ENCODE results near the gene FES.

The FES gene

DNA sequence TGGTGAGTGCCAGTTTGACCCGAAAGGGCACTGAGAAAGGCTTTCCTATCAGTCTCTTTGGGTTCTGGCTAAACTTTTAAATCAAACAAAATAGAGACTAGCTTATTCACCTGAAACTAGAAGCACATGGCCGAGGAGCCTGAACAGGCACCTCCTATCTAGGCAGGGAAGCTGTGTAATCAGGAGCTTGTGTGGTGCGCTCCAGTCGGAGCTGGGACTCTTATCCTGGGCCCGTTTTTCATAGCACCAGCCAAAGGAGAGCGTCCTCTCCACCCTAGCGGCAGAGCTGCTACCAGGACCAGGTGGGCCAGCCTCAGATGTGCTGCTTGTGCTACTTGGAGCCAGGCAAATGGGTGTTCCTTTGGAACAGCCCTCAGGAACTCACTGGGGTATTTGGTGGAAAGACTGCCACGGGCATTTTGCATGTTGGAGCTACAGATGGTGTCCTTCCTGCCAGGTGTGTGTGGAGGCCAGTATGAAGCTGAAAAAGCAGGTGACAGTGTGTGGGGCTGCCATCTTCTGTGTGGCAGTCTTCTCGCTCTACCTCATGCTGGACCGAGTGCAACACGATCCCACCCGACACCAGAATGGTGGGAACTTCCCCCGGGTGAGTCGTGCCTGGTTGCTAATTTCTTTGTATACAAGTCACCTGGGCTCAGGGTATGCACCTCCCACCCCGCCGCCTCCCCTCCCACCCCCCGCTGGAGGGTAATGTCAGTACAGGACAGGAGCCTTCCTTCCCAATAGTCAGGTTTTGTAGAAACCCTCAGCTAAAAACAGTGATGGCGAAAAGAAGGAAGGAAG, 19.6 kb downstream of the FES start:
- Histone ChIP-seq H3K4me1 (ENCODE audit: insufficient read depth, low read length) (peaks cover 27% of the 10 kb centered on the region), H3K9me3 (ENCODE audit: insufficient read depth, low read length, severe bottlenecking) (no peaks in the 10 kb centered on the region), H3K36me3 (ENCODE audit: insufficient read depth, low read length) (peaks cover 39% of the 10 kb centered on the region), H3K9ac (ENCODE audit: low read depth, low read length) (peak overlapping the region; percentile 92), H3K27me3 (ENCODE audit: insufficient read depth, low read length, poor library complexity) (no peaks in the 10 kb centered on the region), H3K4me2 (ENCODE audit: insufficient read depth, low read length) (peak overlapping the region; percentile 80), H3K4me3 (ENCODE audit: low read depth in 1 of 2, low read length in 2 of 2) (peak overlapping the region; percentile 71 to 89; a peak in 3 of 4 replicates), H3K79me2 (ENCODE audit: insufficient read depth, low read length) (peaks cover 15% of the 10 kb centered on the region), H4K20me1 (ENCODE audit: insufficient read depth, low read length) (peaks cover 6% of the 10 kb centered on the region), H2AFZ (ENCODE audit: low read depth, low read length) (peak overlapping the region; percentile 86), H3K27ac (ENCODE audit: low read length) (peak overlapping the region; percentile 80)
- no peak for TF ChIP-seq EZH2 (IDR thresholded peaks at IDR 0.05; ENCODE audit: borderline replicate concordance, low read depth, low read length, severe bottlenecking)
- TF ChIP-seq, protein P1, sequence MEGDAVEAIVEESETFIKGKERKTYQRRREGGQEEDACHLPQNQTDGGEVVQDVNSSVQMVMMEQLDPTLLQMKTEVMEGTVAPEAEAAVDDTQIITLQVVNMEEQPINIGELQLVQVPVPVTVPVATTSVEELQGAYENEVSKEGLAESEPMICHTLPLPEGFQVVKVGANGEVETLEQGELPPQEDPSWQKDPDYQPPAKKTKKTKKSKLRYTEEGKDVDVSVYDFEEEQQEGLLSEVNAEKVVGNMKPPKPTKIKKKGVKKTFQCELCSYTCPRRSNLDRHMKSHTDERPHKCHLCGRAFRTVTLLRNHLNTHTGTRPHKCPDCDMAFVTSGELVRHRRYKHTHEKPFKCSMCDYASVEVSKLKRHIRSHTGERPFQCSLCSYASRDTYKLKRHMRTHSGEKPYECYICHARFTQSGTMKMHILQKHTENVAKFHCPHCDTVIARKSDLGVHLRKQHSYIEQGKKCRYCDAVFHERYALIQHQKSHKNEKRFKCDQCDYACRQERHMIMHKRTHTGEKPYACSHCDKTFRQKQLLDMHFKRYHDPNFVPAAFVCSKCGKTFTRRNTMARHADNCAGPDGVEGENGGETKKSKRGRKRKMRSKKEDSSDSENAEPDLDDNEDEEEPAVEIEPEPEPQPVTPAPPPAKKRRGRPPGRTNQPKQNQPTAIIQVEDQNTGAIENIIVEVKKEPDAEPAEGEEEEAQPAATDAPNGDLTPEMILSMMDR (IDR thresholded peaks at IDR 0.05; ENCODE audit: borderline replicate concordance, extremely low read depth, low read length, poor library complexity, severe bottlenecking): no peak
- DNase-seq (no peak), ATAC-seq (ENCODE audit: insufficient read depth, low read depth) (no peak)

DNA sequence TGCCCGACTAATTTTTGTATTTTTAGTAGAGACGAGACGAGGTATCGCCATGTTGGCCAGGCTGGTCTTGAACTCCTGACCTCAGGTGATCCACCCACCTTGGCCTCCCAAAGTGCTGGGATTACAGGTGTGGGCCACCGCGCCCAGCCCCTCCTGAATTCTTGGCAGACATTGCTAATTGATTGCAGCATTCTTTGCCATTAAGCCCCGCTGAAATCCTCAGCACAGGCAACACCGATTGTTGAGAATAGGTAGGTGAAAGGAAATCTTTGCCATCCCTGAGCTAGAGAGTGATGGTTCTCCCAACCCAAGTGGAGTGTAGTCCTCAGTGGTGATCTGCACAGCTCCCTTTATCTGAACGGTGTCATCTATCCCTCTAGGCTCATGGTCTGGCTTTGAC, 20.4 kb downstream of the FES start:
- Histone ChIP-seq H2AFZ (ENCODE audit: low read depth, low read length) (no peak overlapping the region), H3K4me2 (ENCODE audit: insufficient read depth, low read length) (no peak overlapping the region), H3K9me3 (ENCODE audit: insufficient read depth, low read length, severe bottlenecking) (no peaks in the 10 kb centered on the region), H4K20me1 (ENCODE audit: insufficient read depth, low read length) (peaks cover 6% of the 10 kb centered on the region), H3K27ac (ENCODE audit: low read length) (no peak overlapping the region), H3K9ac (ENCODE audit: low read depth, low read length) (no peak overlapping the region), H3K36me3 (ENCODE audit: insufficient read depth, low read length) (peaks cover 40% of the 10 kb centered on the region), H3K79me2 (ENCODE audit: insufficient read depth, low read length) (peaks cover 15% of the 10 kb centered on the region), H3K4me3 (ENCODE audit: low read depth in 1 of 2, low read length in 2 of 2) (no peak overlapping the region), H3K27me3 (ENCODE audit: insufficient read depth, low read length, poor library complexity) (no peaks in the 10 kb centered on the region), H3K4me1 (ENCODE audit: insufficient read depth, low read length) (peaks cover 27% of the 10 kb centered on the region)
- ATAC-seq (ENCODE audit: insufficient read depth, low read depth) (no peak), DNase-seq (no peak)
- TF ChIP-seq, protein P1 (IDR thresholded peaks at IDR 0.05; ENCODE audit: borderline replicate concordance, extremely low read depth, low read length, poor library complexity, severe bottlenecking): no peak
- TF ChIP-seq EZH2 (IDR thresholded peaks at IDR 0.05; ENCODE audit: borderline replicate concordance, low read depth, low read length, severe bottlenecking): no peak

DNA sequence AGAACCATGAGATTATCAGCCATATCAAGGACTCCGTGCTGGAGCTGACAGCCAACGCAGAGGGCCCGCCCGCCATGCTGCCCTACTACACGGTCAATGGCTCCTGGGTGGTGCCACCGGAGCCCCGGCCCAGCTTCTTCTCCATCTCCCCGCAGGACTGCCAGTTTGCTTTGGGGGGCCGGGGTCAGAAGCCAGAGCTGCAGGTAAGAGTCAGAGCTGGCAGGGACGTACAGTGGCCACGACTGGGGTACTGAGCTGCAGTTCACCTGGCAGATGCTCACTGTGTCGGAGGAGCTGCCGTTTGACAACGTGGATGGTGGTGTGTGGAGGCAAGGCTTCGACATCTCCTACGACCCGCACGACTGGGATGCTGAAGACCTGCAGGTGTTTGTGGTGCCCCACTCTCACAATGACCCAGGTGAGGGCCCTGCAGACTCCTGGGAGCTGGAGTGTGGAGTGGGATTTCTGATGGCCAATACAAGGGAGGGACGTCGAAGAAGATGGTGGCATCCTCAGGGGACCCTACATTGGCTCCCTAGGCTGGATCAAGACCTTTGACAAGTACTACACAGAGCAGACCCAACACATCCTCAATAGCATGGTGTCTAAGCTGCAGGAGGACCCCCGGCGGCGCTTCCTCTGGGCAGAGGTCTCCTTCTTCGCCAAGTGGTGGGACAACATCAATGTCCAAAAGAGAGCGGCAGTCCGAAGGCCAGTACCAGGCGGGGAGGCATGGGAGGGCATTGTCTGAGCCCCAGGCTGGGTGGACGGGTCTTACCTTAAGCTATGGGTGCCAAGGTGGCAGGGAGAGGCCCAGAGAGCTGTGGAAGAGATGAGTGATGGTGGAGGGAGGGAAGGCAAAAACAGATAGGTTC, 21.2 kb downstream of the FES start:
- Histone ChIP-seq H3K36me3 (ENCODE audit: insufficient read depth, low read length) (peaks cover 48% of the 10 kb centered on the region), H3K79me2 (ENCODE audit: insufficient read depth, low read length) (peaks cover 15% of the 10 kb centered on the region), H3K4me1 (ENCODE audit: insufficient read depth, low read length) (peaks cover 27% of the 10 kb centered on the region), H3K9ac (ENCODE audit: low read depth, low read length) (no peak overlapping the region), H3K9me3 (ENCODE audit: insufficient read depth, low read length, severe bottlenecking) (no peaks in the 10 kb centered on the region), H3K27me3 (ENCODE audit: insufficient read depth, low read length, poor library complexity) (no peaks in the 10 kb centered on the region), H3K4me2 (ENCODE audit: insufficient read depth, low read length) (no peak overlapping the region), H3K4me3 (ENCODE audit: low read depth in 1 of 2, low read length in 2 of 2) (no peak overlapping the region), H2AFZ (ENCODE audit: low read depth, low read length) (no peak overlapping the region), H4K20me1 (ENCODE audit: insufficient read depth, low read length) (peaks cover 6% of the 10 kb centered on the region), H3K27ac (ENCODE audit: low read length) (no peak overlapping the region)
- ATAC-seq (ENCODE audit: insufficient read depth, low read depth) (no peak), DNase-seq (no peak)
- TF ChIP-seq EZH2 (IDR thresholded peaks at IDR 0.05; ENCODE audit: borderline replicate concordance, low read depth, low read length, severe bottlenecking): no peak
- TF ChIP-seq, protein P1 (IDR thresholded peaks at IDR 0.05; ENCODE audit: borderline replicate concordance, extremely low read depth, low read length, poor library complexity, severe bottlenecking): no peak
